Adrenal gland (tissue), 12 donors: ENCODE measurements around the gene KIF6. TPM values are rescaled to one million over a fixed set of nuclear protein-coding genes. Genes with fewer than 3 reads are reported as not detected.

Experiments used
- DNase-seq, 7 donors: peaks; one replicate each; pipeline ENCODE4 v3.0.0-alpha.2; 2019 to 2020
- H3K27ac ChIP-seq, 5 donors: fragments of 200-600 bp; sonication (generic) in 4 of 5; 1 replicate in 3 of 5; 2 replicates in 2 of 5; pipeline versions ENCODE4 v1.5.1 to v1.8.0; 2016 to 2020; ENCODE audit warnings: mild to moderate bottlenecking in 1 of 5
- H3K27me3 ChIP-seq: fragments of 200-600 bp; 2 replicates; pipeline ENCODE4 v1.8.0; 2021
- H3K36me3 ChIP-seq, 2 donors: fragments of 200-600 bp; replicated peaks in 1 of 2; 1 replicate in 1 of 2; 2 replicates in 1 of 2; pipeline versions ENCODE4 v1.5.1 to v1.8.0; 2018 to 2022
- H3K4me1 ChIP-seq, 2 donors: fragments of 200-600 bp; replicated peaks in 1 of 2; 1 replicate in 1 of 2; 2 replicates in 1 of 2; pipeline versions ENCODE4 v1.5.1 to v1.8.0; 2018 to 2021
- H3K4me3 ChIP-seq, 4 donors: fragments of 200-600 bp; sonication (generic) in 3 of 4; one replicate each; pipeline ENCODE4 v1.5.1; 2016 to 2018
- H3K9me3 ChIP-seq, 3 donors: fragments of 200-600 bp; sonication (generic) in 1 of 3; replicated peaks in 1 of 3; 1 replicate in 2 of 3; 2 replicates in 1 of 3; pipeline versions ENCODE4 v1.5.1 to v1.8.0; 2016 to 2021
- CTCF ChIP-seq, 6 experiments: fragments of 450-650 bp in 4 of 6; fragments of 200-600 bp in 2 of 6; sonication (generic) in 1 of 6; IDR thresholded peaks; 1 replicate in 5 of 6; 2 replicates in 1 of 6; pipeline versions ENCODE4 v1.5.1 to v1.8.0; 2016 to 2021; ENCODE audit warnings: antibody characterized with exemption in 6 of 6, mild to moderate bottlenecking in 2 of 6, moderate library complexity in 1 of 6
- POLR2A ChIP-seq, 2 donors: fragments of 450-650 bp; IDR thresholded peaks; one replicate each; pipeline ENCODE4 v1.6.1; 2017; ENCODE audit warnings: antibody characterized with exemption in 2 of 2, mild to moderate bottlenecking in 2 of 2, moderate library complexity in 1 of 2
- WGBS, 4 donors: extraction: QIAGEN DNeasy Blood & Tissue Kit in 2 of 4; methylation state at CpG; one replicate each; pipeline versions ENCODE4 v1.1.5 to v1.1.7; 2013 to 2017; 5-methylcytosine and 5-hydroxymethylcytosine counted together
- intact Hi-C, 2 donors: fragments of 100-400 bp; cut with DNase I; formaldehyde crosslinking; loops; one replicate each; pipeline versions ENCODE4 v1.14.1 to v1.15.0; 2022 to 2023
- polyA plus RNA-seq, 3 donors: library from polyadenylated mRNA; stranded (reverse); fragments of 200-250 nt in 2 of 3; fragments of 350-450 nt in 1 of 3; fragmentation: Illumina TruSeq in 1 of 3; extraction: RNeasy Lipid Tissue Mini Kit (QIAGEN cat#74804) in 1 of 3; gene quantifications; one replicate each; pipeline ENCODE4 v1.2.3, GENCODE V29; 2013 to 2014
- total RNA-seq, 9 donors: library from RNA; depleted of rRNA in 4 of 9; stranded (reverse); fragments of >200 nt in 4 of 9; fragments of 120-200 nt in 1 of 9; fragmentation: NEBNext Ultra II Directional in 1 of 9; extraction: Animal tissue kit (Norgen Biotek cat#: 25700) in 1 of 9; gene quantifications; one replicate each; pipeline versions ENCODE4 v1.1.0 to v1.2.4, GENCODE V29; 2013 to 2023
- donor health status: healthy with polysubstance abuse.
- donor health status: Bipolar disorder and iron deficiency.
- donor health status: DM: yes; HTN: yes; CAD: no.
- donor health status: DM: no; HTN: no; CAD: no.
- donor health status: DM: no; HTN: no; CAD: no.
- donor health status: DM: yes; HTN: yes; CAD: no.

Gene KIF6
- total and polyA plus RNA-seq, 12 donors: 0.52 to 4.2 (median 0.73) TPM

- intact Hi-C loops: no loop called here
- no peak for TF ChIP-seq POLR2A (IDR thresholded peaks at IDR 0.05)
- TF ChIP-seq CTCF (IDR thresholded peaks at IDR 0.05): no peak
- Histone ChIP-seq H3K27me3 (no peaks in the 10 kb centered on the region), H3K4me1 (no peaks in the 10 kb centered on the region), H3K9me3 (peaks cover 0 to 8% (median 0%) of the 10 kb centered on the region in 3 donors), H3K36me3 (no peaks in the 10 kb centered on the region), H3K27ac (no peak overlapping the region), H3K4me3 (no peak overlapping the region)
- WGBS, 4 donors: 74 to 93% (median 88%) methylated on average over 3 of the region's 3 CpGs
- DNase-seq: no peak
Measured at GRCh38 chr6:39634646-39635341, 90.4 kb downstream of the KIF6 start.

- intact Hi-C loops: no loop called here
- Histone ChIP-seq H3K27ac (no peak overlapping the region), H3K4me1 (no peaks in the 10 kb centered on the region), H3K36me3 (no peaks in the 10 kb centered on the region), H3K27me3 (no peaks in the 10 kb centered on the region), H3K4me3 (no peak overlapping the region), H3K9me3 (peaks cover 0 to 4% (median 0%) of the 10 kb centered on the region in 3 donors)
- no peak for DNase-seq
- TF ChIP-seq POLR2A (IDR thresholded peaks at IDR 0.05): no peak
- TF ChIP-seq CTCF (IDR thresholded peaks at IDR 0.05): no peak
- 89 to 100% (median 94%) methylated on average over 2 of the region's 2 CpGs for WGBS, 4 donors
Measured at GRCh38 chr6:39625209-39625608, 100.0 kb downstream of the KIF6 start.

GRCh38 chr6:39623750-39624149 lies 101.5 kb downstream of the KIF6 start:
- H3K36me3 ChIP-seq: no peaks in the 10 kb centered on the region
- no peak for TF ChIP-seq CTCF (IDR thresholded peaks at IDR 0.05)
- TF ChIP-seq POLR2A (IDR thresholded peaks at IDR 0.05): no peak
- H3K4me3 ChIP-seq: no peak overlapping the region
- no peaks in the 10 kb centered on the region for H3K4me1 ChIP-seq
- intact Hi-C loops: no loop called here
- no peaks in the 10 kb centered on the region for H3K9me3 ChIP-seq
- H3K27me3 ChIP-seq: no peaks in the 10 kb centered on the region
- no peak for DNase-seq
- WGBS, 4 donors: 67 to 77% (median 70%) methylated on average over 4 of the region's 4 CpGs
- H3K27ac ChIP-seq: no peak overlapping the region

- DNase-seq: no peak
- peaks cover 0 to 11% of the 10 kb centered on the region in 2 donors for H3K4me1 ChIP-seq
- TF ChIP-seq CTCF (IDR thresholded peaks at IDR 0.05) (no peak), POLR2A (IDR thresholded peaks at IDR 0.05) (no peak)
- no peaks in the 10 kb centered on the region for H3K27me3 ChIP-seq
- no peaks in the 10 kb centered on the region for H3K9me3 ChIP-seq
- H3K36me3 ChIP-seq: no peaks in the 10 kb centered on the region
- H3K27ac ChIP-seq: no peak overlapping the region
- 81 to 88% (median 83%) methylated on average over 3 of the region's 3 CpGs for WGBS, 4 donors
- intact Hi-C loops: no loop called here
- H3K4me3 ChIP-seq: no peak overlapping the region
Measured at GRCh38 chr6:39617520-39617919, 107.7 kb downstream of the KIF6 start.
